ENCODE measurements around the gene SPACA5.

Gene SPACA5

GRCh38 chrX:48035891-48036290 is 29.1 kb downstream of the SPACA5 start:
- H3K4me1 ChIP-seq (ENCODE audit: insufficient read depth, low read length) = no peaks in the 10 kb centered on the region
- no peaks in the 10 kb centered on the region for H3K9me3 ChIP-seq (ENCODE audit: control insufficient read depth, insufficient read depth, low read length)
- H3K9ac ChIP-seq (ENCODE audit: low read depth, low read length) = no peak overlapping the region
- no peaks in the 10 kb centered on the region for H3K36me3 ChIP-seq (ENCODE audit: insufficient read depth, low read length)

- Histone ChIP-seq H3K9me3 (ENCODE audit: control insufficient read depth, insufficient read depth, low read length) (no peaks in the 10 kb centered on the region), H3K36me3 (ENCODE audit: insufficient read depth, low read length) (no peaks in the 10 kb centered on the region), H3K9ac (ENCODE audit: low read depth, low read length) (no peak overlapping the region), H3K4me1 (ENCODE audit: insufficient read depth, low read length) (peaks cover 17% of the 10 kb centered on the region)
These were observed 36.3 kb downstream of the SPACA5 start for GRCh38 chrX:48043056-48043455.

- no peak overlapping the region for H3K9ac ChIP-seq (ENCODE audit: low read depth, low read length)
- H3K4me1 ChIP-seq (ENCODE audit: insufficient read depth, low read length) = peaks cover 17% of the 10 kb centered on the region
- no peaks in the 10 kb centered on the region for H3K9me3 ChIP-seq (ENCODE audit: control insufficient read depth, insufficient read depth, low read length)
- H3K36me3 ChIP-seq (ENCODE audit: insufficient read depth, low read length) = no peaks in the 10 kb centered on the region
These were observed 38.9 kb downstream of the SPACA5 start for GRCh38 chrX:48045410-48046311.

GRCh38 chrX:48046846-48047245 is 40.1 kb downstream of the SPACA5 start:
- Histone ChIP-seq H3K9ac (ENCODE audit: low read depth, low read length) (no peak overlapping the region), H3K4me1 (ENCODE audit: insufficient read depth, low read length) (peaks cover 17% of the 10 kb centered on the region), H3K9me3 (ENCODE audit: control insufficient read depth, insufficient read depth, low read length) (no peaks in the 10 kb centered on the region), H3K36me3 (ENCODE audit: insufficient read depth, low read length) (no peaks in the 10 kb centered on the region)

- Histone ChIP-seq H3K9me3 (ENCODE audit: control insufficient read depth, insufficient read depth, low read length) (peaks cover 16% of the 10 kb centered on the region), H3K9ac (ENCODE audit: low read depth, low read length) (no peak overlapping the region), H3K36me3 (ENCODE audit: insufficient read depth, low read length) (no peaks in the 10 kb centered on the region), H3K4me1 (ENCODE audit: insufficient read depth, low read length) (no peaks in the 10 kb centered on the region)
These were observed 52.0 kb downstream of the SPACA5 start for GRCh38 chrX:48058621-48059295.

GRCh38 chrX:48059296-48059639 is 52.5 kb downstream of the SPACA5 start:
- peaks cover 16% of the 10 kb centered on the region for H3K9me3 ChIP-seq (ENCODE audit: control insufficient read depth, insufficient read depth, low read length)
- H3K9ac ChIP-seq (ENCODE audit: low read depth, low read length) = no peak overlapping the region
- no peaks in the 10 kb centered on the region for H3K36me3 ChIP-seq (ENCODE audit: insufficient read depth, low read length)
- no peaks in the 10 kb centered on the region for H3K4me1 ChIP-seq (ENCODE audit: insufficient read depth, low read length)
